Vagina (tissue), 2 donors: Measurements from ENCODE around the gene SORCS2.

Experiments used
- CTCF ChIP-seq, 3 experiments: fragments of 450-650 bp in 2 of 3; fragments of 200-600 bp in 1 of 3; sonication (generic) in 1 of 3; IDR thresholded peaks; one replicate each; pipeline ENCODE4 v1.5.1; 2017 to 2019; ENCODE audit warnings: antibody characterized with exemption in 3 of 3, mild to moderate bottlenecking in 2 of 3, moderate library complexity in 2 of 3
- POLR2AphosphoS5 ChIP-seq, 2 donors: sonication (generic); formaldehyde crosslinking; IDR thresholded peaks; one replicate each; pipeline ENCODE4 v1.9.0; 2017; ENCODE audit warnings: antibody characterized with exemption in 2 of 2, mild to moderate bottlenecking in 2 of 2, low read depth in 1 of 2; ENCODE audit not compliant: insufficient read depth in 1 of 2

GRCh38 chr4:7691982-7692381 lies 499.6 kb downstream of the SORCS2 start:
- no peak for TF ChIP-seq CTCF (IDR thresholded peaks at IDR 0.05)
- TF ChIP-seq POLR2AphosphoS5 (IDR thresholded peaks at IDR 0.05; ENCODE audit: insufficient read depth in 1 of 2, low read depth in 1 of 2) = no peak
